D721Med (cell line): ENCODE results near the gene ARID4B.
"Not testable (repeated sequence)": the region's sequence is repeated elsewhere in the genome, so short reads cannot be mapped to it uniquely, and the experiment has no call there.

Source experiments
- DNase-seq: peaks from one replicate; pipeline ENCODE4 v3.0.0; 2011; ENCODE audit warnings: low spot score; ENCODE audit not compliant: insufficient read length
- FAIRE-seq: peaks from 2 replicates; lab custom pipeline; 2011; peaks lifted over from hg19 to GRCh38; lab: Jason Lieb, UNC
- TF ChIP-seq, protein P1 (sequence below): IDR thresholded peaks from 2 replicates; pipeline ENCODE4 v1.5.1; 2012; ENCODE audit warnings: mild to moderate bottlenecking, control low read depth; ENCODE audit not compliant: insufficient read depth; ENCODE audit errors: missing control alignments

Gene ARID4B

GRCh38 chr1:235259133-235259778 lies 68.7 kb downstream of the ARID4B start:
- no peak for DNase-seq
- TF ChIP-seq, protein P1, sequence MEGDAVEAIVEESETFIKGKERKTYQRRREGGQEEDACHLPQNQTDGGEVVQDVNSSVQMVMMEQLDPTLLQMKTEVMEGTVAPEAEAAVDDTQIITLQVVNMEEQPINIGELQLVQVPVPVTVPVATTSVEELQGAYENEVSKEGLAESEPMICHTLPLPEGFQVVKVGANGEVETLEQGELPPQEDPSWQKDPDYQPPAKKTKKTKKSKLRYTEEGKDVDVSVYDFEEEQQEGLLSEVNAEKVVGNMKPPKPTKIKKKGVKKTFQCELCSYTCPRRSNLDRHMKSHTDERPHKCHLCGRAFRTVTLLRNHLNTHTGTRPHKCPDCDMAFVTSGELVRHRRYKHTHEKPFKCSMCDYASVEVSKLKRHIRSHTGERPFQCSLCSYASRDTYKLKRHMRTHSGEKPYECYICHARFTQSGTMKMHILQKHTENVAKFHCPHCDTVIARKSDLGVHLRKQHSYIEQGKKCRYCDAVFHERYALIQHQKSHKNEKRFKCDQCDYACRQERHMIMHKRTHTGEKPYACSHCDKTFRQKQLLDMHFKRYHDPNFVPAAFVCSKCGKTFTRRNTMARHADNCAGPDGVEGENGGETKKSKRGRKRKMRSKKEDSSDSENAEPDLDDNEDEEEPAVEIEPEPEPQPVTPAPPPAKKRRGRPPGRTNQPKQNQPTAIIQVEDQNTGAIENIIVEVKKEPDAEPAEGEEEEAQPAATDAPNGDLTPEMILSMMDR: no peak
- peak; percentile 70 for FAIRE-seq

DNA sequence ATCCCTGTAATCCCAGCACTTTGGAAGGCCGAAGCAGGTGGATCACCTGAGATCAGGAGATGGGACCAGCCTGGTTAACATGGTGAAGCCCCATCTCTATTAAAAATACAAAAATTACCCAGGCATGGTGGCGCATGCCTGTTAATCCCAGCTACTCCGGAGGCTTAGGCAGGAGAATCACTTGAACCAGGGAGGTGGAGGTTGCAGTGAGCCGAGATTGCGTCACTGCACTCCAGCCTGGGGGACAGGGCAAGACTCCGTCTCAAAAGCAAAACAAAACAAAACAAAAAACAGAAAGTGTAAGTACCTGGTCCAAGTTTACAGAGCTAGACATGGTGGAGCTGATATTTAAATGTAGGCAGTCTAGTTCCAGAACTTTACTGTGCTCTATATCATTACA lies 69.9 kb downstream of the ARID4B start:
- not testable (repeated sequence) for DNase-seq, FAIRE-seq

DNA sequence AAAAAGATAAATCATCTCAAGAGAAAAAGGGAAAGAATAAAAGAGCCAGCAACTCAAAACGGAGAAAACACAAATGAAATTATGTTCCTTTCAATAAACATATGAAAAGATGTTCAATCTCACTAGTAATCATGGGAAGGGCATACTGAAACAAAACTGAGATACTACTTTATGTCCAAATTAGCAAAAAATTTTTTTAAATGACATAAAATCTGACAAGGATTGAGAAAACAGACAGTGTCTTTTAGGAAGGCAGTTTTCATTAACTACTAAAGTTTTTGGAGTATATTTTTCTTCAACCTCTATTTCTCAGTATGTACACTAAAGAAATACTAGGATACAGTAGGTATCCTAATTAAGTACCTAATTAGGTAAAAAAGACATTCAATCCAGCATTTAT lies 73.3 kb downstream of the ARID4B start:
- no peak for DNase-seq
- TF ChIP-seq, protein P1: no peak
- peak; percentile 73 for FAIRE-seq

DNA sequence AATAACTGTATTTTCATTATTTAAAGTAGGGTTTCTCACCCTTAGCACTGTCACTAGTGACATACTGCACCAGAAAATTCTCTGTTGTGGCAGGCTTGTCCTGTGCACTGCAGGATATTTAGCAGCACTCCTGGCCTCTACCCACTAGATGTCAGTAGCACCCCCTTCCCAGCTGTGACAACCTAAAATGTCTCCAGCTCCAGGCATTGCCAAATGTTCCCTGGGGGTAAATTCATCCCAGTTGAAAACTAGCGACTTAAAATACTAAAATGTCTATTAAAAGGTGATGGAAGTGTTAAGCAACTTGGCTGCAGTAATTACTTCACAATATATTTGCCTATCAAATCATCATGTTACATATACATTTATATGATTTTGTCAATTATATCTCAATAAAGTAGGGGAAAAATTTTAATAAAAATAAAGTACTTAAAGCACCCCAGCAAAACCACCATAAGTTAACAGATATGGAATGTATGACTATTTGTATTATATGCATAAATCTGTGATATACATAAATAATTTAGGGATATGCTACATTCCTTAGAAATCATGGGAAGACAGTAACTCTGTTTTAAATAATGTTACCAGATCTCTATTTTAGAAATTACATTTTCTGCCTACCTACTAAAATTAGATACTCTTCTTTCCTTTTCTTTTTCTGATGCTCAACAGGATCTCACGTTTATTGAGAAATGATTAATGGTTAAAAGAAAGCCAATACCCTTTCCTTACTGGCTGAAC lies 74.6 kb downstream of the ARID4B start:
- TF ChIP-seq, protein P1: peak; percentile 99
- FAIRE-seq: no peak
- DNase-seq: no peak

DNA sequence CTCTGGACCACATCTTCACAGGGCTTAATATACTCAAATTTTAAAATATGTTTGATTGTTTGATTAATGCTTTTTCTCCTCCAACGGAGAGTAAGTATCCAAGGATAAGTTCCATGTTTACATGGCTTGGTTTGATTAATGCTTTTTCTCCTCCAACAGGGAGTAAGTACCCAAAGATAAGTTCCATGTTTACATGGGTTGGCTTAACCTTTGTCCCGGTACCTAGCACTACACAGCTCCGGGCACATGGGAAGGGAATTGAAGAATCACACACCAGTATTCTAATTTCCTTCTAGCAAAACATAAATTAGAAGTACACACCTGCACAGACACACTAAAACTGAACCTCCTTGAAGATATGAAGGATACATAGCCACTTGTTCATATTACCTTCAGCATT lies 77.5 kb downstream of the ARID4B start:
- TF ChIP-seq, protein P1: no peak
- DNase-seq: no peak
- FAIRE-seq: no peak

DNA sequence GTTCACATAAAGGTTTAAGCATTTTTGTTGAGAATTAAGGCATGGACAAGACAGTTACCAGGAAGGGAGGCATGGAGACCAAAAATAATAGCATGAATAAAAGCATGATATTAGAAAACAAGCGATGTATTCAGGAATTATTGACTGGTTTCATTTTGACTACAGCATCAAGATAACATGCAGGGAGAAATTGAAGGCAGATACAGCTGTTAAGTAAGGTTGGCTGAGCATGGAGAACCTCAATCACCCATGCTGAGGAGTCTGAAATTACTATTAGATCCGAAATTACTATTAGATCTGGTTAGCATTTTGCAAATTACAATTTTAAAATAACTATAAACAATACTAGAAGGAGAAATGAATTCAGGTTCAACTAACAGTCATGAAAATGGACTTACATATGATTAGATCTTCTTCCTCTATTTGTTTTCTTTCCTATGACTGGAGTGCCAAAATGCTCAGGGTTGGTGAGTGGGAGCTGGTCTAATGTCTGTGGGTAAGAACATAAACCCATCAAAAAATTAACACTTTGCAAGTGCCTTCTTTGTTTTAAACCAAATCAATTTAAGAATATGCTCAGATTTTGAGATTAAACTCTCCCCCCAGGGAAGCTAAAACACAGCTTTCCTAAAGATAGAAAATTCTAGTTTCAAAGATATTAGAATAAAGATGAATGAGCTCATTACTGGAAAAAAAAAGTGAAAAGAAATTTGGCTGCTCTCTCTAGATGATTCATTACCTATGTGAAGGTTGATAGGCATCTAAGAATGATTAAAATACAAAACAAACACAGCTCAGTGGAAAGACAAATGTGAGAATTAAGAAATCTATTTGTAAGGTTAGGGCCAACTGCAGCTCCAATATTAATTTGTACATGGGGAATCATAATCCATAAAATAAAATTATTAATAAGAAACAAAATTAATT lies 81.7 kb downstream of the ARID4B start:
- DNase-seq (no peak), FAIRE-seq (peak; percentile 74)
- TF ChIP-seq, protein P1: no peak

DNA sequence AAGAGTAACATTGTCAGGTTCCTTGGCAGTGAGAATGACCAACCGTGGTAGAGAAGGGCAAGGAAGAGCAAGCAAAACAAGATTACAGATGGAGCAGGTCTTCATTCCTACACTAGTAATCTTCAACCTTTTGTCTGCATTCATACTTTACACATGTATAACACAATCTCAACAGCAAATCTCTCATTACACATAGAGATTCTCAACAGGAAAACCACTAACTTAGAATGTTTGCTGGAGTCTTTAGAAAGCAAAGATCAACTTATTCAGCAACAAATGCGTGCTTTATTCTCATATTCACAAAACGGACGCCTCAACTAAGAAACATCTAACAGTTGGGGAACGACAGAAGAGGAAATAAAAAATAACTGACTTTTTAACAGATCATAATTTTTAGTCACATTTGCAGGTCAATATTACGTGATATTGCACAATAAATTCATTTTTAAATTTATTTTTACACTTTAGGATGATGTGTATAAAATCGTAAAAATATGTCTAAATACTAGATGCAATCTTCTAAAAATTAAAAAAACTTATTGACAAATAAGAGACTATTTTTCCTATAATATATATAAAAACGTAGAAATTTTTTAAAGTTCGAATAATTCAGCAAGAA lies 82.9 kb downstream of the ARID4B start:
- TF ChIP-seq, protein P1: no peak
- DNase-seq (no peak), FAIRE-seq (peak; percentile 88)
